Posterior vena cava (tissue), 2 donors: ENCODE data around the gene PUSL1. TPM values are rescaled to one million over a fixed set of nuclear protein-coding genes. Genes with fewer than 3 reads are reported as not detected.

Experiments
- DNase-seq: peaks from one replicate; pipeline ENCODE4 v3.0.0-alpha.2; 2020; ENCODE audit warnings: low spot score
- intact Hi-C, 2 donors: fragments of 100-400 bp; cut with DNase I; formaldehyde crosslinking; loops; one replicate each; pipeline versions ENCODE4 v1.14.1 to v1.14.2; 2022 to 2023
- total RNA-seq, 2 donors: library from RNA; stranded (reverse); fragmentation: NEBNext Ultra II Directional; extraction: Animal tissue kit (Norgen Biotek cat#: 25700); gene quantifications; one replicate each; pipeline ENCODE4 v1.2.1, GENCODE V29; 2021
- donor health status: DM: yes; HTN: yes; CAD: no.
- donor health status: DM: yes; HTN: yes; CAD: no.

The PUSL1 gene
- total RNA-seq, 2 donors from 2014 or later = 8.3 to 10.5 TPM

DNA sequence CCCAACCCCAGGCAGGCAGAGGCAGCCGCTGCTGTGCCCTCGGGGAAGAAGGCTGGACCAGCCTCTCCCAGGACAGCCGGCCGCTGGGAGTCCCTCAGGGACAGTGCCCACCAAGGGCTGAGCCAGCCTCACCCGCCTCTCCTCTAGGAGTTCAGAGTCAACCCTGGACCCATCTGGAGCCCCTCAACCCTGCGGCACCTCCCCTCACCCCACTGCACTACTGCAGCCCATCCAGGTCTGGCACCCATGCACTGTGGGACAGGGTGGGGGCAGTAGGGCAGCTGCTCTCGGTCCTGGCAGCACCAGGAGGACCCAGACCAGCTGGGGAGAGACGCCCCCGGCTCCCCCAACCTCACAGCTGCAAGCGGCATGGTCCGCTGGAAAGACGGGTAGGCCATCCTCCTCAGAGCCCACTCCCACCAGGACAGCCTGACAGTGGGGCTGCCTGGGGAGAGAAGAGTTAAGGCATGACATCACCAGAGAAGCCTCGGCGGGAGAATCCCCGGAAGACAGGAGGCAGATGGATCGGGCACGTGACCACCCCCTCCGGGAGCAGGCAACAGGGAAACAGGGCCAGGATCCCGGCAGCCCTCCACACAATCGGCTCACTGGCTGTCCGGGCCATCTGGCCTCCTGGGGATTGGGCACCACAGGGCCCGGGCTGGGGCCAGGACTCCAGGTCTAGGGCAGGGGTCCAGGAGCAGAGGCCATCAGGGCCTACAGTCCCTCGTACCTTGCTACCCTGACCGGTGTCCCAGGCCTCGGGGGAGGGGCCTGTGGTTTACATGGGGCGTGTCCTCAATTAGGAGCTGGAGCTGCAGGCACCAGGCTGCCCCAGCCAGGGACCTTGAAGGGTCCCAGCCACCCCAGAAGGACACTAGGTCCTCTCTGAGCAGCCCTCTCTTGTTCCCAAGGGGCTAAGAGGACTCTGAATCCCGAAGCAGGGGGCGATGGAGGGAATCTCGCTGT lies 3.8 kb upstream of the PUSL1 start:
- DNase-seq = peak; percentile 93
- intact Hi-C loops = no loop called here

DNA sequence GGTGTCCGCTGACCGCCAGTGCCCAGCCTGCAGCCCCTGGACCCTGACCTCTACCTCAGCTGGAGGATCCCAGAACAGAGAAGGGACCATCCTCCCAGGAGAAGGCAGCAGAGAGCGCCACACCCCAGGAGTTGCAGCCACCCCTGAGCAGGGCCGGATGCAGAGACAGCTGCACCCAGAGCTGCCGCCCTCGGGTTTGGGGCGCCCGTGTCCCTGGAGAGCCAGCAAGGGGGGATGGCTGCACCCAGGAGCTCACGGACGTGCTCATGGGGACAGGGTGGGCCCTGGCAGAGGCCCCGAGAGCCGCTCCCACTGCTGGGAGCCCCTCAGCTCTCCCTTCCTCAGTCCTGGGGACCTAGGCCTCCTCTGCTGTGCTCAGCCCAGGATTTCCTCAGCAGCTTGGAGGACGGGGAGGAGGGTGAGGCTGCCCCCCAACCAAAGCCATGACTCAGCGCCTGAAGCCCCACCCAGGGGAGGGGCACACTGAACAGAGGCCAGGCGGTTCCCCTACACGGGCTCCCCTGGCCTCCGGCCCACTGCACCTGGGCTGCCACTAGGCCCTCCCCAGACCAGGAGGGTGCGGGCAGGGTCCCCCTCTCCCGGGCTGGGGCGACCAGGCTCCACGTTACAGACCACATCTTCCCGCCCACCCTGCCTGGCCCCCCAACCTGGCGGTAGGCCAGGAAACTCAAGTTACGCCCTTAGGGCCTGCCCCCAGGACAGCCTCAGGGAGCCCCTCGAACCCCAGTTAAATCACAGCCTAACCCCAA lies 2.9 kb upstream of the PUSL1 start:
- intact Hi-C loops = no loop called here

DNA sequence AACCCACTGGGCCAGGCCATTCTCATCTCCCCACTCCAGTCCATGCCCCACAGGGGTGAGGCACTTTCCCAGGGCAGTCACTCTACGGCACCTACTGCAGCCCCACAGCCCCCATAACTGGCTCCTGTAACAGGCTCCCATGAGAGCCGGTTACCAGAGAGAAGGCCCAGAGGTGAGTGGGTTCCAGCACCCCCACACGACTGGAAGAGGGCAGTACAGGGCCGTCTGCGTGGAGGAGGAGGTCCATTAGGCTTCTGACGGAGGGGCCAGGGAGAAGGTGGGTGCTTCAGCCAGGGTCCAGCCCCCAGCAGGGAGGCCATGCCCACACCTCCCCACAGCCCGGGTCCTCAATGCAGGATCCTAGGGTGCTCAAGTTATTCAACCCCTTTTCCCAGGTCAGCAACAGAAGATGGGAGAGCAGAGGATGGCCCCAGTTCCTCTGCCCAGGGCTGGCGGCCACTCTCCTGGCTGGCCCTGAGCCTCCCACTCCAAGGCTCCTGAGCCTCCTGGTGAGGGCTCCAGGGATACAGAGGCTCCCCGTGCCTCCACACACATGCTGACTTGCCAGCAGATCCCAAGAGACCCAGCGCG lies 2.2 kb upstream of the PUSL1 start:
- intact Hi-C loops = no loop called here
- no peak for DNase-seq

More for the DNA sequence above, 2.9 kb upstream of the PUSL1 start:
- no peak for DNase-seq

DNA sequence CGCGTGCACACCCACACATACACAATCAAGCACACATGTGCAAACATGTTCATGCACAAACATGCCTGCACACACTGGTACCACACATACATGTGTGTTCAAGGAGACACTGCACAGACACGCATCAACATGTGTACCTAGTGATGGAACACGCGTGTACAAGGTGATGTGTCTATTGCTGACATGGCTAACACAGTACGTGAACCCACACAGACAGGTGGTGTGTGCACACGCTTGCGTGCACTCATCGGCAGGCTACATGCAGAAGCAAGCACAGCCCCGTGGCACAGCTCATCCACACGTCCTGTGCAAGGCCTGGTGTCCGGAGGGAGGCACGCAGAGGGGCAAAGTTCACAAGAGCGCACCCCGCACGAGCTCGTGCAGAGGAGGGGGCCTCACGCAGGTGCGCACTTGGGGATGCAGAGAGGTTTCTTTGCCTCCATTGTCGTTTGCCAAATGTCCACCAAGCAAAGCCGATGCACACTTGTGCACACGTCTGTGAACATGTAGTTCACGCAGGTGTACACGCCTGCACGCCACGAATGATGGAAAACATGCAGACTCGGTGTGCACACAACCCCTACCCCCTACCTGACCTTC lies 1.6 kb upstream of the PUSL1 start:
- no peak for DNase-seq
- intact Hi-C loops = no loop called here

DNA sequence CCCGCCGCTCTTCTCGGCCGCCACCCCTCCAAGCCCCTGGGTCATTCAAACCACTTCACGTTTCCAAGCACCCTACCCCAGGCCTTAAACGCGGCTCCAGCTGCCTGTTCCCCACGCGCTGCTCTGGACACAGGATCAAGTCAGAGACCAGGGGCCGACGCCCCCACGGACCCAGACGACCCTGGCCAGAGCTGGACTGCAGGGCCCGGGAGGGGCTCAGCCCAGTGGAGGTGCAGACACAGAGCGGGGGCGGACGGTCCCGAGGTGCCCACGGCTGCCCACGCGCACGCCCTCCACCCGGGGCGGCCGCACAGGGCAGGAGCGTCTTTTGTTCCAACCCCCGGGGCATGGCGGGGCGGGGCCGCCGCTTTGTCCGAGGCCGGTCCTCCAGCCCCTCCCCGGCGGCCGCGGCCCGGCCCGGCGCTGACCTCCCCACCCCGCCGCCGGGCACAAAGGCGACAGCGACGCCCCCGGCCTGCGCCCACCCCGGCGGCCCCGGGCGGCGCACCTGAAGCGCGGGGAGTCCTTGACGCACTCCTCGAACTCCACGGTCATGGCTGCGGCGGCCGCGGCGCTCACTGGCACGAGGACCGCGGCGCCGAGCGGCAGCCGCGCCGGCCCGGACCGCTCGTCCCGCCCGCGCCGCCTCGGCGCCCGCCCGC lies 1.0 kb upstream of the PUSL1 start:
- intact Hi-C loops = no loop called here
- DNase-seq = peak; percentile 90

DNA sequence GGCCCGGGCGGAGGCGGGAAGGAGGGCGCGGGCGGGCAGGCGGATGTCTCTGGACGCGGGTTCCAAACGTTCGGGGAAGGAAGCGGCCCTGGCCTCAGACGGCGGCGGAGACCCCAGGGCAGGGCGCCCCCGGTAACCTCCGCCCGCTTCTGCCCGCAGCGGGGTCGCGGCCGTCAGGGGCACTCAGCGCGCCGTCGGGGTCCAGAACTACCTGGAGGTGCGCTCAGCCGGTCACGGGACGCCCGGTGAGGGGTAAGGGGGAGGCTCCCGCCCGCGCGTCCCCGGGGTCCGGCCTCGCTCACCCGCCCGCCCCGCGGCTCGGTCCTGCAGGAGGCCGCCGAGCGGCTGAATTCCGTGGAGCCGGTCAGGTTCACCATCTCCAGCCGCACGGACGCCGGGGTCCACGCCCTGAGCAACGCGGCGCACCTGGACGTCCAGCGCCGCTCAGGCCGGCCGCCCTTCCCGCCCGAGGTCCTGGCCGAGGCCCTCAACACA lies 406 bp downstream of the PUSL1 start:
- intact Hi-C loops = no loop called here
- no peak for DNase-seq

DNA sequence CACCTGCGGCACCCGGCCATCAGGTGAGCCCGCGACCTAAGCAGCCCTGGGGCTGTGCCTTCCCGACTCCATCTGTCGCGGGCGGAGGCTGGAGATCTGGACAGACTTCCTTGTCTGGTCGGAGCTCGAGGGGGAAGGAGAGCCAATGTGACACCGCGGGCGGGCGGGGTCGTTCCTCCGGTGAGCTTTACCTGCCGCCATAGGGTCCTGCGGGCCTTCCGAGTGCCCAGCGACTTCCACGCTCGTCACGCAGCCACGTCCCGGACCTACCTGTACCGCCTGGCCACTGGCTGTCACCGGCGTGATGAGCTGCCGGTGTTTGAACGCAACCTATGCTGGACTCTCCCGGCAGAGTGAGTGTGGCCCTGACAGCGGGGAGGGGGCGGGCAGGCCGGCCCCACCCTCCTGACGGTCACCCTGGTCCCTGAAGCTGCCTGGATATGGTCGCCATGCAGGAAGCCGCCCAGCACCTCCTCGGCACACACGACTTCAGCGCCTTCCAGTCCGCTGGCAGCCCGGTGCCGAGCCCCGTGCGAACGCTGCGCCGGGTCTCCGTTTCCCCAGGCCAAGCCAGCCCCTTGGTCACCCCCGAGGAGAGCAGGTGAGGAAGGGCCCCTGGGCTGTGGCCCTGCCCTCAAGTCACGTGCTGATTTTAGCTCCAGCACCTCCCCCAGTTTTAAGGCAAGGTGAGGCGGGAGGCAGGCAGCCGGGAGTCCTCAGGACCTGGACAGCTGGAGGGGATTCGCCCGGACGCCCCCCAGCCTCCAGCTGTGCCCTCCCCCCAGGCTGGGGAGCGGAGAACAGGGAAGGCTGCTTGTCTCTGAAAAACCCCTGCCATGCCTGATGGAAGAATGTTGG lies 1.1 kb downstream of the PUSL1 start:
- intact Hi-C loops = loop anchor here in 1 of 2 donors (5.0 kb wide), 1 partner anchor 38 kb away; the partner anchor contains the start of gene DVL1
- DNase-seq = no peak

DNA sequence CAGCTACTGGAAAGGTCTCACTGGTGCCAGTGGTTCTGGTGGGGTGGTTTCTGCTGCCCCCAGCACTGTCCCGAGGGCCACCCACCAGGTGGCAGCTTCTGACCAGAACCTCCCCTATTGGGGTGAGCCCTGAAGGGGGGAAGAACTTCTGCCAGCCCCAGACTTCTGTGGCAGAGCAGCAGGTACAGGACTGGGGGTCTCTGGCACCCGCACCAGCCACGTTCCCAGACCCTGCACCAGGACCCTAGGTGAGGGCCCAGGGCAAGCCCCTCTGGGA lies 1.6 kb downstream of the PUSL1 start:
- no peak for DNase-seq
- intact Hi-C loops = loop anchor here in 1 of 2 donors (5.0 kb wide), 1 partner anchor 37 kb away; the partner anchor contains the start of gene DVL1

DNA sequence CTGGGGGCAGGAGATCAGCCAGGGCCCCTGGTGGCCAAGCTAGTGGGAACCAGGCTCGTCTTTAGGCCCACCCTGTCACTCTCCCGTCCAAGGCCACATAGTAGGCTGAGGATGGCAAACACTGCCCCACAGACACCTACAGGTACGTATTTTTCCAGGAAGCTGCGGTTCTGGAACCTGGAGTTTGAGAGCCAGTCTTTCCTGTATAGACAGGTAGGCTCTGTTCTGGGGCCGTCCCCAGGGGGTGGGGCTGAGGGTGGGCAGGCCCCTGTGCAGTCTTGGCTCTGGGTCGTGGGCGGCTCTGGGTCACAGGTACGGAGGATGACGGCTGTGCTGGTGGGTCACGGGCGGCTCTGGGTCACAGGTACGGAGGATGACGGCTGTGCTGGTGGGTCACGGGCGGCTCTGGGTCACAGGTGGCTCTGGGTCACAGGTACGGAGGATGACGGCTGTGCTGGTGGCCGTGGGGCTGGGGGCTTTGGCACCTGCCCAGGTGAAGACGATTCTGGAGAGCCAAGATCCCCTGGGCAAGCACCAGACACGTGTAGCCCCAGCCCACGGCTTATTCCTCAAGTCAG lies 2.2 kb downstream of the PUSL1 start:
- DNase-seq = no peak
- intact Hi-C loops = loop anchor here in 1 of 2 donors (5.0 kb wide), 1 partner anchor 37 kb away; the partner anchor contains the start of gene DVL1

DNA sequence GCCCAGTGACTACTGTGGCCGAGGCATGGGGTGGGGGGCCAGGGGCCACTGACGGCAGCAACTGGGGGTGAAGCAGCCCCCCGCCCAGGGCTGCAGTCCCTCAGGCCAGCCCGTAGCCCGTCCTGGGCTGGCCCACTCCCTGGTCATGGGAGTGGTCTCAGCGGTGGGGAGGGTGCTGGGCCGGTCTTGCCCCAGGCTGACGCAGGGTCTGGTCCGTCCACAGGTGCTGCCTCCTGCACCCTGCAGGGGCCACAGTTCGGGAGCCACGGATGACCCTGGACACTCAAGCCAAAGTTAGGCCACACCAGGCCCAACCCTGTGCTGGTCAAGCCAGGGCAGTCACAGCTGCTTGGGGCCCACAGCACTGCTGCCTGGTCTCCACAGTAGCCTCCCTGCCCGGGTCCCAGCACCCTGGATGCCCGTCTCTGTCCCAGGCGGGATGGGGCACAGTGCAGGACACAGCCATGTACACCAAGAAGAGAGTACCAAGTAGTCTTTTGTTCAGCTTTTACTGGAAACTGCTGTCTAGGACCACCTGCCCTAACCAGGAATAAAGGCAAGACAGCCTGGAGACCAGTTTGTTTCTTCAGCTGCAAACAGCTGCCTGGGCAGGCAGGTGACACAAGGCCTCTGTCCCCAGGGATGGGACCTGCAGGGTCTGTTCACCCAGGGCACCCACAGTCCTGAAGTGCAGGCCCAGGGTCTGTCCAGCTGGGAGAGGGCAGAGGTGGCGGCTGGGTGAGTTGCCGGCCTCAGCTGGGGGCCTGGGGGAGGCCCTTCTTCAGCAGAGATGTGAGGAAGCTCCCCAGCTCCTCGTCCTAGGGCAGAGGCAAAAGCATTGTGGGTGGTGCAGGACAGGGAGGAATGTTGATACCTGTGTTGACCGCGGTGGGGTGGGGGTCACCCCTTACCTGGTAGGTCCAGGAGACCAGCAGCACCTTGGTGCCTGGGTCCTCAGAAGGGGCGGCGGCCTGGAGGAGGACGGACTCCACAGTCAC lies 3.0 kb downstream of the PUSL1 start:
- no peak for DNase-seq
- intact Hi-C loops = loop anchor here in 1 of 2 donors (5.0 kb wide), 1 partner anchor 36 kb away; the partner anchor contains the start of gene DVL1

DNA sequence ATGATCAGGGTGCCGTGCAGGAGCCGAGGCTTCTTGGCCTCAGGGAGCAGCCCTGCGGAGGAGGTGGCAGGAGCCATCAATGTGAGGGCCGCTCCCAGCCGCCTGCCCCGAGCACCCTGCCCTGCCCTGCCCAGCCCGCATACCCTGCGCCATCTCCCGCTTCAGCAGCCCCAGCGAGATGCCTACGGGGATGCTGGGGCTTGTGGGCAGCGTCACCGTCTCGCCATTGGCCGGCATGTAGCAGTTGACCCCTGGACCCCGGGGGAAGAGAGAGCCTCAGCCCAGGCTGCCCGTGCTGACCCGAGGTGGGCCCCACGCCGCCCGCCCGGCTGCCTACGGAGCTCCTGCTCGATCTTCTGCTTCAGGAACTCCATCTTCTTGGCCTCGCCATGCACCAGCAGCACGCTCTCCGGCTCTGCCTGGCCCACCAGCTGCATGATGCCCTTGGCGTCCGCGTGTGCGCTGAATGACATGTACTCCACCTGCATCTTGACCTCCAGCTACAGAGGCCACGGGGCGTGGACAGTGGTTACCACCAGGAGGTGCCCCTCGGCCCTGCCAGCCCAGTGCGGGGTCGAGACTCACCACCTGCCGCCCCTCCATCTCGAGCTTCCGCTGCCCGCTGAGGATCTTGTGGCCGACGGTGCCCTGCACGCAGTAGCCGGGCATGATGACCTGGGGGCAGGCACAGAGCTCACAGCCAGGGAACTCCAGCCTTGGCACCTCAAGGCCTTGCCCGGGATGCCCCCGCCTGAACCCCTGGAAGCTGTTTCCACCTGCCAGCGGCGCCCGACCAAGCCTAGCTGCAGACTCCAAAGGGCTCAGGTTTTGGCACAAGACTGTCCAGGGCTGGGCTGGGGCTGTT lies 4.3 kb downstream of the PUSL1 start:
- no peak for DNase-seq
- intact Hi-C loops = loop anchor here in 1 of 2 donors (5.0 kb wide), 1 partner anchor 35 kb away; the partner anchor contains the start of gene DVL1

DNA sequence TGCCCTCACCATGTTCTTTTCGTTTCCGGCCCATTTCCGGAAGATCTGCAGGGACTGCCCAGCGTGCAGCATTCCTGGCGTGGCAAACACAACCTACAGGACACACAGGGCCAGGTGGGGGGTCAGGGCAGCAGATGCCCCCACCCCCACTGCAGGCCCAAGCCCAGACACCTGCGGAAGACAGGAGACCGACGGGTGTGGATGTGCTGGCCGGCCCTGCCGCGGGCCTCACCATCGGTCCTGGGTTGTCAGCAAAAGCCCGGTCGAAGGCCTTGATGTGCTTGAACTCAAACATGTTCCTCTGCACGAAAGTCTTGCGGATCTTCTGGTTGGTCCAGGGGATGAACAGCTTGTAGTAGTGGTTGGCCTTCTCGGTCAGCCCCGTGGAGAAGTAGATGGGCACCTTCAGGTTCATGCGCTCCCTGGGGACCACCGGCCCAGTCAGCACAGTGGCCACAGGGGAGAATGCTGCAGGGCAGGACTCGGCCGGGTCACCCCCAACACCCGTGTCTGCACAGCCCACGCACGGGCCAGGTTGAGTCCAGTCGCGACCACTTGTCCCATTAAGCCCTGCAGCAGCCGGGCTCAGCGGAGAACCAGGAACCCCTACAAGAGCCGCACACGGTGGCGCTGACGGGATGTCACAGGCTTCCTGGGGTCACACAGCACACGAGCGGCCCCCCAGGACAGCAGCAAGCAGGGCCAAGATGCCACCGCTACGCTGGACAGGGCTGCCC lies 5.3 kb downstream of the PUSL1 start:
- DNase-seq = no peak
- intact Hi-C loops = loop anchor here in 1 of 2 donors (5.0 kb wide), 1 partner anchor 34 kb away; the partner anchor contains the start of gene DVL1

DNA sequence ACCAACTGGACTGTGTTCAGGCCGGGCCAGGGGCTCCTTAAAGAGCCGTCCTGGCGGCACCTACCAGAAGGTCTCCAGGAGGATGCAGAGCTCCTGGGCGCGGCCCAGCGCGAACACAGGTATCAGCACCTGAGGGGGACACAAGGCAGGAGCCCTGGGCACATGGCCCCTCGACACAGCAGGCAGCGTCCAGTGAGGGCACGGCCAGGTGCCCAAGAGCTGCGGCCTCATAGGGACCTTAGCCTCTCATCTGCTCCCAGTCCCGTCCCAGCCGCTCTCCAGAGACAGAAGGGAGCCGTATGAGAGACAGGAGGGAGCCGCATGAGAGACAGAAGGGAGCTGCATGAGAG lies 5.8 kb downstream of the PUSL1 start:
- DNase-seq = no peak
- intact Hi-C loops = loop anchor here in 1 of 2 donors (5.0 kb wide), 1 partner anchor 33 kb away; the partner anchor contains the start of gene DVL1

DNA sequence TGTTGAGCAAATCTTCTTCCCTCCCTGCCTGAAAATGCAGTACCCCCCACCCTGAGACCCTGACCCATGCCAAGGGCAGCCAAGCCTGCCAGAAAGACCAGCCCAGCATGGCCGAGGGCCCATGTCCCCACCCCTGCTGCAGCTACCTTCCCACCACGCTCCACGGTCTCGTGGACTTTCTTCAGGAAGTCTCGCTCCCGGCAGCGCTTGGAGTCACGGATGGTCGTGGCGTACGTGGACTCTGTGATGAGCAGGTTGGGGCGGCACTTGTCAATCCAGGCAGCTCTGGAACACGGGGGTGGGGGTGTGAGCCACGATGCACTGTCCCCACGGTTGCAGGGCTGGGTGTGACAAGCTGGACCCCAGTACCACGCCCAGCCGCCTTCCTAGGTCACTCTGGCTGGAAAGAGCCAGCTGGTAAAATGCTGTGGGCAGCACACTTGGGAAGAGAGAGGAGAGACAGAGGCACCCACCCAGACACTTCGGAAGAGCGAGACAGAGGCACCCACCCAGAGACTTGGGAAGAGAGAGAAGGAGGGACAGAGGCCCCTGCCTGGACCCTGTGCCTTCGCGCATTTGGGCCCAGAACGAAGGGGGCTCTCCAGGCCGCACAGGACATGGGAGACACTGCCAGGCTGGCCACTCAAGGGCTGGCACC lies 6.4 kb downstream of the PUSL1 start:
- no peak for DNase-seq
- intact Hi-C loops = loop anchor here in 1 of 2 donors (5.0 kb wide), 1 partner anchor 32 kb away; the partner anchor contains the start of gene DVL1
